BE2C (cell line): ENCODE results near the gene ALPK3. TPM values are rescaled to one million over a fixed set of nuclear protein-coding genes. Genes with fewer than 3 reads are reported as not detected.

Source experiments
- DNase-seq: peaks from one replicate; pipeline ENCODE4 v3.0.0-alpha.2; 2020
- H3K27me3 ChIP-seq: fragments of 250-450 bp; sonication (Bioruptor Pico); 2 replicates; pipeline ENCODE4 v1.5.1; 2020; ENCODE audit warnings: mild to moderate bottlenecking
- H3K36me3 ChIP-seq: fragments of 250-450 bp; sonication (Bioruptor Pico); 2 replicates; pipeline ENCODE4 v1.5.1; 2020; ENCODE audit warnings: mild to moderate bottlenecking
- H3K4me1 ChIP-seq: fragments of 250-450 bp; sonication (Bioruptor Pico); 2 replicates; pipeline ENCODE4 v1.5.1; 2020
- H3K4me3 ChIP-seq: 2 replicates; pipeline ENCODE4 v1.5.1; 2011; ENCODE audit warnings: low read depth, low read length
- H3K9me3 ChIP-seq: fragments of 250-450 bp; sonication (Bioruptor Pico); 2 replicates; pipeline ENCODE4 v1.5.1; 2020
- CTCF ChIP-seq: IDR thresholded peaks from 2 replicates; pipeline ENCODE4 v1.5.1; 2012; ENCODE audit warnings: mild to moderate bottlenecking, low read depth, low read length
- polyA plus RNA-seq: library from polyadenylated mRNA; unstranded; fragments of >200 nt; gene quantifications from one replicate; pipeline ENCODE4 v1.2.1, GENCODE V29; 2012; ENCODE audit warnings: low read depth, missing spikeins; ENCODE audit not compliant: insufficient read length, insufficient read depth

ALPK3 gene, protein sequence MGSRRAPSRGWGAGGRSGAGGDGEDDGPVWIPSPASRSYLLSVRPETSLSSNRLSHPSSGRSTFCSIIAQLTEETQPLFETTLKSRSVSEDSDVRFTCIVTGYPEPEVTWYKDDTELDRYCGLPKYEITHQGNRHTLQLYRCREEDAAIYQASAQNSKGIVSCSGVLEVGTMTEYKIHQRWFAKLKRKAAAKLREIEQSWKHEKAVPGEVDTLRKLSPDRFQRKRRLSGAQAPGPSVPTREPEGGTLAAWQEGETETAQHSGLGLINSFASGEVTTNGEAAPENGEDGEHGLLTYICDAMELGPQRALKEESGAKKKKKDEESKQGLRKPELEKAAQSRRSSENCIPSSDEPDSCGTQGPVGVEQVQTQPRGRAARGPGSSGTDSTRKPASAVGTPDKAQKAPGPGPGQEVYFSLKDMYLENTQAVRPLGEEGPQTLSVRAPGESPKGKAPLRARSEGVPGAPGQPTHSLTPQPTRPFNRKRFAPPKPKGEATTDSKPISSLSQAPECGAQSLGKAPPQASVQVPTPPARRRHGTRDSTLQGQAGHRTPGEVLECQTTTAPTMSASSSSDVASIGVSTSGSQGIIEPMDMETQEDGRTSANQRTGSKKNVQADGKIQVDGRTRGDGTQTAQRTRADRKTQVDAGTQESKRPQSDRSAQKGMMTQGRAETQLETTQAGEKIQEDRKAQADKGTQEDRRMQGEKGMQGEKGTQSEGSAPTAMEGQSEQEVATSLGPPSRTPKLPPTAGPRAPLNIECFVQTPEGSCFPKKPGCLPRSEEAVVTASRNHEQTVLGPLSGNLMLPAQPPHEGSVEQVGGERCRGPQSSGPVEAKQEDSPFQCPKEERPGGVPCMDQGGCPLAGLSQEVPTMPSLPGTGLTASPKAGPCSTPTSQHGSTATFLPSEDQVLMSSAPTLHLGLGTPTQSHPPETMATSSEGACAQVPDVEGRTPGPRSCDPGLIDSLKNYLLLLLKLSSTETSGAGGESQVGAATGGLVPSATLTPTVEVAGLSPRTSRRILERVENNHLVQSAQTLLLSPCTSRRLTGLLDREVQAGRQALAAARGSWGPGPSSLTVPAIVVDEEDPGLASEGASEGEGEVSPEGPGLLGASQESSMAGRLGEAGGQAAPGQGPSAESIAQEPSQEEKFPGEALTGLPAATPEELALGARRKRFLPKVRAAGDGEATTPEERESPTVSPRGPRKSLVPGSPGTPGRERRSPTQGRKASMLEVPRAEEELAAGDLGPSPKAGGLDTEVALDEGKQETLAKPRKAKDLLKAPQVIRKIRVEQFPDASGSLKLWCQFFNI (N-terminal part only)
- 0.93 TPM for polyA plus RNA-seq

- Histone ChIP-seq H3K9me3 (no peaks in the 10 kb centered on the region; the same call in 1 of the 2 replicates), H3K4me3 (no peak within 1 kb of the TSS), H3K27me3 (no peaks in the 10 kb centered on the region), H3K4me1 (peaks cover 14% of the 10 kb centered on the region), H3K36me3 (no peaks in the 10 kb centered on the region; the same call in 1 of the 2 replicates)
- TF ChIP-seq CTCF, result no peak
- no peak for DNase-seq
Measured at GRCh38 chr15:84816694-84817465, at the start of gene ALPK3. Gene ALPK3, plus strand, starts transcription at chr15:84817356. Its CDS starts 97 bp downstream, at chr15:84817453.

GRCh38 chr15:84772031-84772430 is 45.1 kb upstream of the ALPK3 start:
- Histone ChIP-seq H3K4me1 (no peaks in the 10 kb centered on the region), H3K9me3 (no peaks in the 10 kb centered on the region), H3K36me3 (peaks cover 8% of the 10 kb centered on the region; the same call in 1 of the 2 replicates), H3K27me3 (no peaks in the 10 kb centered on the region), H3K4me3 (no peak overlapping the region)
- DNase-seq, result no peak
- TF ChIP-seq CTCF, result no peak

GRCh38 chr15:84772467-84772866 is 44.7 kb upstream of the ALPK3 start:
- H3K4me1 ChIP-seq, result no peaks in the 10 kb centered on the region
- H3K27me3 ChIP-seq, result no peaks in the 10 kb centered on the region
- DNase-seq, result no peak
- no peak for TF ChIP-seq CTCF
- no peak overlapping the region for H3K4me3 ChIP-seq
- no peaks in the 10 kb centered on the region for H3K9me3 ChIP-seq
- H3K36me3 ChIP-seq, result peaks cover 8% of the 10 kb centered on the region; the same call in 1 of the 2 replicates

- Histone ChIP-seq H3K4me1 (no peaks in the 10 kb centered on the region), H3K27me3 (no peaks in the 10 kb centered on the region), H3K36me3 (peaks cover 4% of the 10 kb centered on the region; the same call in 1 of the 2 replicates), H3K4me3 (no peak overlapping the region), H3K9me3 (no peaks in the 10 kb centered on the region)
- TF ChIP-seq CTCF, result no peak
- DNase-seq, result no peak
Measured at GRCh38 chr15:84773716-84774115, 43.4 kb upstream of the ALPK3 start.

GRCh38 chr15:84775867-84776449 is 41.2 kb upstream of the ALPK3 start:
- DNase-seq, result no peak
- no peak for TF ChIP-seq CTCF
- Histone ChIP-seq H3K4me1 (no peaks in the 10 kb centered on the region), H3K36me3 (peaks cover 4% of the 10 kb centered on the region; the same call in 1 of the 2 replicates), H3K9me3 (no peaks in the 10 kb centered on the region), H3K4me3 (no peak overlapping the region), H3K27me3 (no peaks in the 10 kb centered on the region)
